Nephron (organoid): ENCODE measurements around the gene RASA3.

ENCODE experiments used
- H3K27ac Mint-ChIP-seq, 3 experiments: 2 replicates each; pipeline ENCODE4 v1.8.0; 2020; ENCODE audit warnings: mixed read lengths in 3 of 3, mild to moderate bottlenecking in 2 of 3, moderate library complexity in 1 of 3
- H3K27me3 Mint-ChIP-seq: 2 replicates; pipeline ENCODE4 v1.8.0; 2021; ENCODE audit warnings: low read depth, mild to moderate bottlenecking, moderate library complexity, mixed read lengths
- H3K36me3 Mint-ChIP-seq: 2 replicates; pipeline ENCODE4 v1.8.0; 2020; ENCODE audit warnings: low read depth, mixed read lengths
- H3K4me1 Mint-ChIP-seq: 2 replicates; pipeline ENCODE4 v1.8.0; 2020; ENCODE audit warnings: mixed read lengths
- H3K4me3 Mint-ChIP-seq, 3 experiments: 2 replicates each; pipeline ENCODE4 v1.8.0; 2020; ENCODE audit warnings: mild to moderate bottlenecking in 3 of 3, mixed read lengths in 3 of 3, moderate library complexity in 2 of 3
- H3K9me3 Mint-ChIP-seq: 2 replicates; pipeline ENCODE4 v1.8.0; 2020; ENCODE audit warnings: mixed read lengths
- CTCF ChIP-seq, 3 experiments: fragments of 200-600 bp; sonication (generic); IDR thresholded peaks; one replicate each; pipeline ENCODE4 v1.5.0; 2021; ENCODE audit warnings: antibody characterized with exemption in 3 of 3; ENCODE audit not compliant: unreplicated experiment in 3 of 3

RASA3 gene

GRCh38 chr13:114007566-114007965 lies 124.9 kb downstream of the RASA3 start:
- no peaks in the 10 kb centered on the region for H3K4me1 Mint-ChIP-seq
- peak overlapping the region in 2 of 3 experiments; percentile 39 to 62 for H3K4me3 Mint-ChIP-seq

GRCh38 chr13:114005206-114005724 lies 127.2 kb downstream of the RASA3 start:
- no peaks in the 10 kb centered on the region for H3K9me3 Mint-ChIP-seq

More at GRCh38 chr13:114007566-114007965, 124.9 kb downstream of the RASA3 start:
- no peaks in the 10 kb centered on the region for H3K9me3 Mint-ChIP-seq
- peaks cover 16% of the 10 kb centered on the region for H3K36me3 Mint-ChIP-seq
- H3K27me3 Mint-ChIP-seq: no peaks in the 10 kb centered on the region
- no peak for TF ChIP-seq CTCF (IDR thresholded peaks at IDR 0.05; ENCODE audit: unreplicated experiment in 3 of 3)
- H3K27ac Mint-ChIP-seq: peak overlapping the region in 2 of 3 experiments; percentile 22 to 34

GRCh38 chr13:114004420-114005205 lies 127.8 kb downstream of the RASA3 start:
- Mint-ChIP-seq H3K36me3 (peaks cover 10% of the 10 kb centered on the region), H3K27ac (no peak overlapping the region), H3K4me1 (no peaks in the 10 kb centered on the region), H3K9me3 (no peaks in the 10 kb centered on the region), H3K4me3 (no peak overlapping the region), H3K27me3 (no peaks in the 10 kb centered on the region)
- no peak for TF ChIP-seq CTCF (IDR thresholded peaks at IDR 0.05; ENCODE audit: unreplicated experiment in 3 of 3)

More at GRCh38 chr13:114005206-114005724, 127.2 kb downstream of the RASA3 start:
- Mint-ChIP-seq H3K4me1 (no peaks in the 10 kb centered on the region), H3K27ac (no peak overlapping the region), H3K27me3 (no peaks in the 10 kb centered on the region), H3K36me3 (peaks cover 10% of the 10 kb centered on the region), H3K4me3 (no peak overlapping the region)
- no peak for TF ChIP-seq CTCF (IDR thresholded peaks at IDR 0.05; ENCODE audit: unreplicated experiment in 3 of 3)

DNA sequence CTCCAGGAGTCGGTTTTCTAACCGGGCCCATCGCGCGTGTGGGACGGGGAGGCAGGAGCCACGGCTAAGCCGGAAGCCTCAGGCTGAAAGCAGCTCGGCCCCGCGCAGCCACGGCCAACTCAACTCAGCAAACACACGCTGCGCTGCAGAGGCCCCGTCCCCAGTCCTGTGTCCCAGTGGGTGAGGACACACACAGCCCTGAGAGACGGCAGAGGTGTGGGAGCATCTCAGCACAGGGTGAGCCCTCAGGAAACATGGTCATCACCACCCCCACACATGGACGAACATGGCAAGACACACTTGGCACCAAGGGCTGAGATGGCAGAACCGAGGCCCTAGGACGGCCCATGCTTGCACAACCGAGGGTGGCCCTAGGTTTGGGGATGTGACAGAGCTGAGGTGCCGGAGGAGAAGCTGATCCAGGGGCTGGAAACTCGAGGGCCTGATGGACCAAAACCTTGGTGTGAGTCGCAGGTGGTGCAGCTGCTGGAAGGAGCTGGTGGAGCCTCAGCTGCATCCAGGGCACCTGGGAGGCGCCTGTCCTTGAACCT lies 129.6 kb downstream of the RASA3 start:
- Mint-ChIP-seq H3K27me3 (no peaks in the 10 kb centered on the region), H3K9me3 (no peaks in the 10 kb centered on the region), H3K36me3 (peaks cover 12% of the 10 kb centered on the region), H3K4me3 (no peak overlapping the region), H3K27ac (no peak overlapping the region), H3K4me1 (peaks cover 12% of the 10 kb centered on the region)
- TF ChIP-seq CTCF (IDR thresholded peaks at IDR 0.05; ENCODE audit: unreplicated experiment in 3 of 3): no peak

- Mint-ChIP-seq H3K4me1 (peaks cover 19% of the 10 kb centered on the region), H3K9me3 (no peaks in the 10 kb centered on the region)
Observed at GRCh38 chr13:114002009-114002544, 130.3 kb downstream of the RASA3 start.

More at GRCh38 chr13:114002009-114002544, 130.3 kb downstream of the RASA3 start:
- no peak overlapping the region for H3K4me3 Mint-ChIP-seq
- no peak overlapping the region for H3K27ac Mint-ChIP-seq
- TF ChIP-seq CTCF (IDR thresholded peaks at IDR 0.05; ENCODE audit: unreplicated experiment in 3 of 3): no peak
- H3K36me3 Mint-ChIP-seq: peaks cover 9% of the 10 kb centered on the region
- no peaks in the 10 kb centered on the region for H3K27me3 Mint-ChIP-seq
